RWPE2 (cell line): ENCODE measurements around the gene DNAI2.

Experiments
- ATAC-seq: fragments of 200-7000 bp; cut with Tn5 transposase; 3 replicates; pipeline ENCODE4 v1.9.1; 2021; ENCODE audit warnings: low read depth
- DNase-seq: peaks from one replicate; pipeline ENCODE4 v3.0.0-alpha.2; 2020; ENCODE audit warnings: low spot score
- H3K27ac ChIP-seq: fragments of 450-650 bp; 2 replicates; pipeline ENCODE4 v1.5.1; 2017; ENCODE audit warnings: mild to moderate bottlenecking; ENCODE audit not compliant: poor library complexity, severe bottlenecking
- H3K27me3 ChIP-seq: fragments of 250-450 bp; sonication (Bioruptor Pico); 2 replicates; pipeline ENCODE4 v1.5.1; 2021; ENCODE audit warnings: mild to moderate bottlenecking, moderate library complexity; ENCODE audit not compliant: insufficient read depth, poor library complexity, severe bottlenecking
- H3K36me3 ChIP-seq: fragments of 250-450 bp; sonication (Bioruptor Pico); 2 replicates; pipeline ENCODE4 v1.5.1; 2020; ENCODE audit warnings: low read depth, mild to moderate bottlenecking, moderate library complexity
- H3K4me1 ChIP-seq: fragments of 250-450 bp; sonication (Bioruptor Pico); 2 replicates; pipeline ENCODE4 v1.5.1; 2021; ENCODE audit warnings: mild to moderate bottlenecking, moderate library complexity; ENCODE audit not compliant: insufficient read depth, poor library complexity, severe bottlenecking
- H3K4me3 ChIP-seq: fragments of 250-450 bp; sonication (Bioruptor Pico); 2 replicates; pipeline ENCODE4 v1.5.1; 2021; ENCODE audit warnings: mild to moderate bottlenecking, moderate library complexity; ENCODE audit not compliant: severe bottlenecking
- H3K9me3 ChIP-seq: fragments of 250-450 bp; sonication (Bioruptor Pico); 2 replicates; pipeline ENCODE4 v1.5.1; 2021; ENCODE audit warnings: mild to moderate bottlenecking, moderate library complexity; ENCODE audit not compliant: severe bottlenecking
- CTCF ChIP-seq: fragments of 450-650 bp; IDR thresholded peaks from one replicate; pipeline ENCODE4 v1.5.1; 2017; ENCODE audit warnings: mild to moderate bottlenecking, moderate library complexity; ENCODE audit not compliant: poor library complexity, severe bottlenecking

DNAI2 gene

GRCh38 chr17:74228306-74228978 is 45.6 kb upstream of the DNAI2 start:
- ATAC-seq (no peak), DNase-seq (no peak)
- H3K27me3 ChIP-seq = no peaks in the 10 kb centered on the region
- H3K36me3 ChIP-seq = no peaks in the 10 kb centered on the region
- no peak overlapping the region for H3K27ac ChIP-seq
- no peak for TF ChIP-seq CTCF
- H3K4me1 ChIP-seq = no peaks in the 10 kb centered on the region
- no peak overlapping the region for H3K4me3 ChIP-seq
- H3K9me3 ChIP-seq = no peaks in the 10 kb centered on the region

- no peaks in the 10 kb centered on the region for H3K27me3 ChIP-seq
- H3K4me1 ChIP-seq = no peaks in the 10 kb centered on the region
- H3K9me3 ChIP-seq = no peaks in the 10 kb centered on the region
- no peaks in the 10 kb centered on the region for H3K36me3 ChIP-seq
- DNase-seq (peak; percentile 40), ATAC-seq (no peak)
- H3K4me3 ChIP-seq = no peak overlapping the region
- no peak for TF ChIP-seq CTCF
- H3K27ac ChIP-seq = no peak overlapping the region
Observed at GRCh38 chr17:74230896-74231295, 43.1 kb upstream of the DNAI2 start.

DNA sequence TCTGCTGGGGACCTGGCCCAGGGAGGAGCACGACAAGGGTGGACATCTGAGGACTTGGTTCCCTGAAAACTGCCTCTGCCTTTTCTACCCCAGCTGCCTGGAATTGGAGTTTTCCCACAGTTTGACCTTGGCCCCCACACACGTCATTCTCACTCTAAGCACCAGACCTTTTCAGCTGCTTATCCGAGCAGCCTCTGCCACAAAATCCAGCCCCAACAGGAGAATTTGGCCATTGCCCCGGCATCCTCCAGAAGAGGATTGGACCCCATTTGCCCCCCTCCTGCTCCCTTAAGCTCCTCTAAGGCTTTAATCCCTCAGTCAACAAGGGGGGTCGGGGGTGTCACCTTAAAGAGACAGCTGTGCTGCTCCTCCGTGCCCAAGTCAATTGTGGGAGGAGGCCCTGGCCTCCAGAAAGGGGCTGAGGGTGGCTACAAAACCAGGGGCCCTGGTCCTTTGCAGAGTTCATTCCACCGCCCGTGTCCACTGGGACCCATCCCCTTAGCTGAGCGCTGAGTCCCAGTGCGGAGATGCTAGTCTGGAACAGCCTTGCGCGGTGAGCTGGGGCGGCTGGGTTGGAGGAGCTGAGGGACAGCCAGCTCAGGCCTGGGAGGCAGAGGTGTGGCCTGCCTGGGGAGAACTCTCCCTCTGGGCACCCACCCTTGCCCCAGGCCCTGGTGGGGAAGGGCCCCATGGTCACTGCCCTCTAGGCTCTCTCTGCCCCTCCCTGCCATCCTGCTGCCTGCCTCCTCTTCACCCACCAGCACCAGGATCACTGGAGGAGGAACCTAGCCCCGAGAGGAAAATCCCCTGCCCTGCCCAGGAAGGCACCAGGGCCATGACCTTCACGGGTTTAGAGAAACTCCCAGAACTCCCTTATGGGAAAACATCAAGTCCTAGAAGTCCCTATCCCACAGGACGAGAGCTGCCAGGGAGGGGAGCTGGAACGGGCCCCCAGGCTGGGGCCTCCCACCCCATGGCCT is 41.8 kb upstream of the DNAI2 start:
- Histone ChIP-seq H3K4me1 (no peaks in the 10 kb centered on the region), H3K36me3 (no peaks in the 10 kb centered on the region), H3K9me3 (no peaks in the 10 kb centered on the region), H3K4me3 (no peak overlapping the region), H3K27me3 (no peaks in the 10 kb centered on the region), H3K27ac (no peak overlapping the region)
- no peak for TF ChIP-seq CTCF
- DNase-seq (peak; percentile 62), ATAC-seq (no peak)

DNA sequence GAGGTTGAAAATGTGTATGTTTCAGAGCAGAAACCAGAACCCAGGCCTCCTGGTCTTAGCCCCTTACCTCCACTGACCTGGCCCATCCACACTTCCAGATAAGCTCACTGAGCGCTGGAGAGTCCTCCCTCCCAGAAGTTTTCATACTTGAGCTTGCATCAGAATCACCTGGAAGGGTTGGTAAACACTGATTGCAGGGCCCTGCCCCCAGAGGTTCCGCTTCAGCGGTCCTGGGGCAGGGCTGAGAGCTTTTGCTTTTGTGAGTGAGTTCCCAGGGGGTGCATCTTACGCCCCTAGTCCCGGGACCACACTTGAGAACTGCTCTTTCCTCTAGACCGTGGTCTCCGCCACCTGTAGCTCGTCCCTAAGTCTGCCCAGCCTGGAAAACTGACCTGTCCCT is 40.1 kb upstream of the DNAI2 start:
- H3K27me3 ChIP-seq = no peaks in the 10 kb centered on the region
- H3K27ac ChIP-seq = no peak overlapping the region
- no peaks in the 10 kb centered on the region for H3K9me3 ChIP-seq
- H3K4me3 ChIP-seq = no peak overlapping the region
- H3K4me1 ChIP-seq = no peaks in the 10 kb centered on the region
- no peaks in the 10 kb centered on the region for H3K36me3 ChIP-seq
- no peak for TF ChIP-seq CTCF
- ATAC-seq (no peak), DNase-seq (no peak)

DNA sequence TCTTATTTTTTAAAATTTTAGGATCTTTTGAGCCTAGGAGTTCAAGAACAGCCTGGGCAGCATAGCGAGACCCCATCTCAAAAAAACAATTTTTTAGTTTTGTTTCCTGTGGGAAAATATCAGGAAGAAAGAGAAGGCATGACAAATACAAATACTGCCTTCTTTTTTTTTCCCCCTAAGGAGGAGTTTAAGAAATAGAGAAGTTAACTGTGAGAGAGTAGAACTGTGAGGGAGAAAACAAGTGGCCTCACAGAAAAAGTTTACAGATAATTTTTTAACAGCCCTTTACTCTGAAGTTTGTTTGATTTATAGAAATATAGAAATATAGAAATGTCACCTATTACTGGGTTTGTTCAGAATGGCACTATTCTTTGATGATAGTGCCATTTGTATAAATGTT is 39.5 kb upstream of the DNAI2 start:
- Histone ChIP-seq H3K4me1 (no peaks in the 10 kb centered on the region), H3K9me3 (no peaks in the 10 kb centered on the region), H3K27me3 (no peaks in the 10 kb centered on the region), H3K36me3 (no peaks in the 10 kb centered on the region), H3K27ac (no peak overlapping the region), H3K4me3 (no peak overlapping the region)
- ATAC-seq (no peak), DNase-seq (no peak)
- no peak for TF ChIP-seq CTCF
